22Rv1 (cell line): ENCODE data around the gene SLC4A1AP.
"Not testable (repeated sequence)": the region's sequence is repeated elsewhere in the genome, so short reads cannot be mapped to it uniquely, and the experiment has no call there.

Experiments
- ZFX ChIP-seq: fragments of 450-650 bp; IDR thresholded peaks from 2 replicates; pipeline ENCODE4 v1.6.1; 2017; ENCODE audit warnings: antibody characterized with exemption, borderline replicate concordance
- TF ChIP-seq, protein P1 (sequence below): fragments of 450-650 bp; IDR thresholded peaks from 2 replicates; pipeline ENCODE4 v1.5.1; 2017; ENCODE audit warnings: mild to moderate bottlenecking

DNA sequence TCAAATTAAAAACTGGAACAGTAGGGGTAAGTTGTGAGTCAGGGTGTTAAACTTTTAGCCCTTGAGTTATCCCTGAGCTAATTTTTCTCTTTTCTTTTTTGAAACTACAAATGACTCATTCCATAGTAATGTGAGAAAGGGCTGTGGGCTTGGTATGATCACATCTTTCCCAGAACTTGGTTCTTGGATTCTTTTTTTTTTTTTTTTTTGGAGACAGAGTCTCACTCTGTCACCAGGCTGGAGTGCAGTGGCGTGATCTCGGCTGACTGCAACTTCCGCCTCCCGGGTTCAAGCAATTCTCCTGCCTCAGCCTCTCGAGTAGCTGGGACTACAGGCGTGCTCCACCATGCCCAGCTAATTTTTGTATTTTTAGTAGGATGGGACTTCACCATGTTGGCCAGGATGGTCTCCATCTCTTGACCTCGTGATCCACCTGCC, 18.7 kb downstream of the SLC4A1AP start:
- not testable (repeated sequence) for TF ChIP-seq ZFX
- TF ChIP-seq, protein P1, sequence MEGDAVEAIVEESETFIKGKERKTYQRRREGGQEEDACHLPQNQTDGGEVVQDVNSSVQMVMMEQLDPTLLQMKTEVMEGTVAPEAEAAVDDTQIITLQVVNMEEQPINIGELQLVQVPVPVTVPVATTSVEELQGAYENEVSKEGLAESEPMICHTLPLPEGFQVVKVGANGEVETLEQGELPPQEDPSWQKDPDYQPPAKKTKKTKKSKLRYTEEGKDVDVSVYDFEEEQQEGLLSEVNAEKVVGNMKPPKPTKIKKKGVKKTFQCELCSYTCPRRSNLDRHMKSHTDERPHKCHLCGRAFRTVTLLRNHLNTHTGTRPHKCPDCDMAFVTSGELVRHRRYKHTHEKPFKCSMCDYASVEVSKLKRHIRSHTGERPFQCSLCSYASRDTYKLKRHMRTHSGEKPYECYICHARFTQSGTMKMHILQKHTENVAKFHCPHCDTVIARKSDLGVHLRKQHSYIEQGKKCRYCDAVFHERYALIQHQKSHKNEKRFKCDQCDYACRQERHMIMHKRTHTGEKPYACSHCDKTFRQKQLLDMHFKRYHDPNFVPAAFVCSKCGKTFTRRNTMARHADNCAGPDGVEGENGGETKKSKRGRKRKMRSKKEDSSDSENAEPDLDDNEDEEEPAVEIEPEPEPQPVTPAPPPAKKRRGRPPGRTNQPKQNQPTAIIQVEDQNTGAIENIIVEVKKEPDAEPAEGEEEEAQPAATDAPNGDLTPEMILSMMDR, result not testable (repeated sequence)
